GM21717 (cell line): Measurements from ENCODE around the gene GPRIN1.
"Not testable (repeated sequence)": the region's sequence is repeated elsewhere in the genome, so short reads cannot be mapped to it uniquely, and the experiment has no call there.

Source experiments
- ATAC-seq: cut with Tn5 transposase; IDR thresholded peaks from one replicate; pipeline ENCODE4 v1.9.1; 2021; ENCODE audit warnings: mild to moderate bottlenecking, moderate library complexity; ENCODE audit not compliant: unreplicated experiment

The GPRIN1 gene

GRCh38 chr5:176599749-176600430 lies 10.1 kb downstream of the GPRIN1 start:
- not testable (repeated sequence) for ATAC-seq

DNA sequence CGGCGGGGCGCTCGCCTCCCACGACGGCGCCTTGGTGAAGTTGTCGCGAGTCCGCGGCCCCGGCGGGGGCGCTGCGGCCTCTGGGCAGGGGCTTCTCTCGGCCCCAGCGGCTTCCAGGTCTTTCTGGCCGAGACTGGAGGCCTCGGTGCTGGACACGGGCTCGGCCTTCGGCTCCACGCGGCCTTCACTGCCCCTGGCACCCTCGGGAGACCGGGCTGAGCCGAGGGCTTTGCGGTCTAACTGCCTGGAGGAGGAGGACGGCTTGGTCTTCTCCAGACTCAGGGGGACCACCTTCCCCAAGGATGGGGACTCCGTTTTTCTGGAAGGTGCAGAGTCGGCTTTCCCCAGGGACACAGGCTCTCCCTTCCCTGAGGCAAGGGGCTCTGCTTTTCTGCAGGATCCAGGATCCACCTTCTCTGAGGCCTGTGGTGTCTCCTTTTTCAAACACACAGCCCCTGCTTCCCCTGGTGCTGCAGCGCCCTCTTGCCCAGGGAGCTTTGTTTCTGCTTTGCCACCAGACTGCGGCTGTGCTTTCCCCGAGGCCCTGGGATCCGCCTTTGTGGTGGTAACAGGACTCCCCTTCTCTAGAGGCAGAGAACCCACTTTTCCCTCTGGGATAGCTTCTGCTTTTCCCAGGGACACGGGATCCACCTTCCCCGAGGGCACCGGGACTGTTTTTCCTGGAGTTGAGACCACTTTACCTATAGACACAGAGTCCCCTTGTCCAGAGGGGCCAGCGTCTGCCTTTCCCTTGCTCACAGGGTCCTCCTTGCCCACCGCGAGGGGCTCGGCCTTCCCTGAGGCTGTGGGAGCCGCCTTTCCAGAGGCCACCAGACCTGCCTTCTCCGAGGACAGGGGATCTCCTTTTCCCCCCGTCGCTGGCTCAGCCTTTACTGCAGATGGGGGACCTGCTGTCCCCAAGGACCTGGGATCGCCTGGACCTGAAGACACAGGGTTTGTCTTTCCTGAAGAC lies 12.3 kb downstream of the GPRIN1 start:
- no peak for ATAC-seq

GRCh38 chr5:176596689-176597416 lies 13.1 kb downstream of the GPRIN1 start:
- ATAC-seq, result no peak

DNA sequence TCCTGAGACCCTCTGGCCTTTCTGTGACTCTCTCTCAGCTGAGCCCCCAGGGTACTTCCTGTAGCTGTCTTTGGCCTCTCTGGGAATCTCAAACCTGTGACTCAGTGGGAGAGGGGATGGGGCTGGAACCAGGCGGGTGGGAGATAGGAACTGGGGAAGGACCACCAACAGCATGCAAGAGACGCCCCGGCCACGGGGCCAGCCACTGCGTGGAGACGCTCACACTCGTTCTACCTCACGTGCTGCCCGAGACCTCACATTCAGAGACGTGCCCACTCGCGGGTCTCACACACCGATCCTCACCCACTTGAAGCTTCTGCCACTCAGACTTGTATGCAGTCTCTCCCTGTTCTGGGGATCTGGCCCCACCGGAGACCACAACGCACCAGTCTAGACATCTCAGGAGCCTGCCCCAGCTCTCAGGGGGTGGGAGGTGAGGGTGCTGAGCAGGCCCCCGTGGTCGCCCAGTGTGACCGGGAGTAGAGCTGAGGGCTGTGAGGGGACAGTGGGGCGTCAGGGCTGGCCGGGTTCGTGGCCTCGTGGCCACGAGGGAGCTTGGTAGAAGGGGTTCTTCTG lies 13.8 kb downstream of the GPRIN1 start:
- ATAC-seq, result no peak

DNA sequence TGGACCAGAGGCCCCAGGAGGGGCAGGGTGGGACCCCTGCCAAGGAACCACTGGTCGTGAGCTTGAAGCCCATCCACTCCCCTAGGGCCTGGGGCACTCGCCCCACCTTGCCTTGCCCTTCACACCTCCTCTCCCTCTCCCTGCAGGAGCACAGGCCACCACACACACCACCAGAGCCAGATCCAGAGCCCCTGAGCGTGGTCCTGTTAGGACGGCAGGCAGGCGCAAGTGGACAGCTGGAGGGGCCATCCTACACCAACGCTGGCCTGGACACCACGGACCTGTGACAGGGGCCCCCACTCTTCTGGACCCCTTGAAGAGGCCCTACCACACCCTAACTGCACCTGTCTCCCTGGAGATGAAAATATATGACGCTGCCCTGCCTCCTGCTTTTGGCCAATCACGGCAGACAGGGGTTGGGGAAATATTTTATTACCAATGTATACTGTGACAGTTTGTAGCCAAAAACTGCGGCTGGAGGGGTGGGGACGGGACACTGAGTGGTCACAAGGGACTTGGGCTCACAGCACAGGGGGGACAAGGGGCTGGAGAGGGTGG lies 14.5 kb downstream of the GPRIN1 start:
- no peak for ATAC-seq

GRCh38 chr5:176594554-176594953 lies 15.4 kb downstream of the GPRIN1 start:
- no peak for ATAC-seq

- ATAC-seq, result no peak
These were observed 16.6 kb downstream of the GPRIN1 start for GRCh38 chr5:176593273-176593869.

DNA sequence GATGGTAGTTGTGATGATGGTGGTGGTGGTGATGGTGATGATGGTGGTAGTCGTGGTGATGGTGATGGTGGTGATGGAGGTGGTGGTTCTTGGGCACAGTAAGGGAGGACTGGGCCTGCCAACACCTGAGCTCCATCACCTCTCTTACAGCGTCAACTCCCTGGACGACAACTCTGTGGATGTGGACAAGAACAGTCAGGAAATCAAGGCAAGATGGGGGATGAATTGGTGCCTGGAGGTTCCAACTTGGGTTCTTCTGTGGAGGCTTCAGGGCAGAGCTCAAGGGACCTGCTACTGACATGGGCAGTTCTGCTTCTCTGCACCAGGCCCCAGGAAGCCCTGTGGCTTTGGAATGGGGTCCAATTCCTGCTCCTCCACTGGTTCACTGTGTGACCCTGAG lies 17.4 kb downstream of the GPRIN1 start:
- ATAC-seq, result no peak

DNA sequence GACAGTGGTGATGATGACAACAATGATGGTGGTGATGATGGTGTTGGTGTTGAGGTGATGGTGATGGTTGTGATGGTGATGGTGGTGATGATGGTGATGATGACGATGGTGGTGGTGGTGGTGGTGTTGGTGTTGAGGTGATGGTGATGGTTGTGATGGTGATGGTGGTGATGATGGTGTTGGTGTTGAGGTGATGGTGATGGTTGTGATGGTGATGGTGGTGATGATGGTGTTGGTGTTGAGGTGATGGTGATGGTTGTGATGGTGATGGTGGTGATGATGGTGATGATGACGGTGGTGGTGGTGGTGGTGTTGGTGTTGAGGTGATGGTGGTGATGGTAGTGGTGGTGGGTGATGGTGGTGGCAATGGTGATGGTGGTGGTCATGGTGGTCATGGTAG lies 18.3 kb downstream of the GPRIN1 start:
- not testable (repeated sequence) for ATAC-seq

DNA sequence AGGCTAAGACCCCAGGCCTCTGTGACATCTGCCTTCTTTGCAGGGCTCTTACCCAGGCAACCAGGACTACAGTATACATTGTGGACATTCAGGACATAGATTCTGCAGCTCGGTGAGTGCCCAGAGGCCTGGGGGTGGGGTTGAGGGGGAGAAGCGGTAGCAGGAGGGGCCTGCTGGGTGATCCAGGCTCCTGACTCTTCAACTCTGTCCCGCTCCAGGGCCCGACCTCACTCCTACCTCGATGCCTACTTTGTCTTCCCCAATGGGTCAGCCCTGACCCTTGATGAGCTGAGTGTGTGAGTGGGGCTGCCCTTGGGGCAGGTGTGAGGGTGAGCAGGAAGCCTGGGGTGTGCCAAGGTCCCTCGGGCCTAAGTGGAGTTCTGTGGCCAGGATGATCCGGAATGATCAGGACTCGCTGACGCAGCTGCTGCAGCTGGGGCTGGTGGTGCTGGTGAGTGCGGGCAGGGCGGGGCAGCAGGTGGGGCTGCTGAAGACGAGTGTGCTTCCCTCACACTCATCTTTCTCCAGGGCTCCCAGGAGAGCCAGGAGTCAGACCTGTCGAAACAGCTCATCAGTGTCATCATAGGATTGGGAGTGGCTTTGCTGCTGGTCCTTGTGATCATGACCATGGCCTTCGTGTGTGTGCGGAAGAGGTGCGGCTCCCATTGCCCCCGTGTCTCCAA lies 19.8 kb downstream of the GPRIN1 start:
- ATAC-seq, result no peak

GRCh38 chr5:176589039-176589769 lies 20.8 kb downstream of the GPRIN1 start:
- ATAC-seq, result no peak

GRCh38 chr5:176588297-176588696 lies 21.7 kb downstream of the GPRIN1 start:
- ATAC-seq, result no peak

DNA sequence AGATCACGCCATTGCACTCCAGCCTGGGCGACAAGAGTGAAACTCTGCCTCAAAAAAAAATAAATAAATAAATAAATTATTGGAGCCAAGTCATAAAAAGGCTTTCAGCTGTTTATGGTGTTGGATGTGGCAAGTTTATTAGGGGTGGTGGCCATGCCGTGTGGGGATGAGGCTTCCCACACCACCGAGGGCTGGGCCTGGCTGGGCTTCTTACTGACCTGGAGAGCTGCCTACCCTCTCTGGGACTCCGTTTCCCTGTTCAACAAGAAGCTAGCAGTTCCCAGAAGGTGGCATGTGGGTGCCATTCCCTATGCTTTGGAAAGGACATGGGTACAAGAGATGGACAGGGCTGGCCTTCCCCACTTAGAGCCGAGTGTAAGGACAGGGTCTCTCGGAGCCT lies 22.6 kb downstream of the GPRIN1 start:
- ATAC-seq, result no peak

DNA sequence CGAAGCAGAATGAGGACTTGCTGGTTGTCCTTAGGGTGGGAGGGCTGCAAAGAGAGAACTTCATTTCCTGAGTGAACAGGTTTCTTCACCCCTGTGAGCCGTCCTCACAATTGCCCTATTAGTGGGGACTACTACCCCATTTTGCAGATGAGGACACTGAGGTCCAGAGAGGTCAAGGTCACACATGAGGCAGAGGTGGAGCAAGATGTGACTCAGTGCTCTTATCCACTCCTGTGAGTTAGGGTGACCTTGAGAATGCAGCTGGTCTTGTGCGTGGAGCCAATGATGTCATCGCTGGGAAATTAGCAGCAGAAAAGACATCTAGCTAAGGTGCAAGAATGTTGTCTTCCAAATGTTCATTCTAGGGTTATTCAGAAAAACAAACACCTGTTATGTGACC lies 26.9 kb downstream of the GPRIN1 start:
- no peak for ATAC-seq

GRCh38 chr5:176581361-176581760 lies 28.6 kb downstream of the GPRIN1 start:
- no peak for ATAC-seq

DNA sequence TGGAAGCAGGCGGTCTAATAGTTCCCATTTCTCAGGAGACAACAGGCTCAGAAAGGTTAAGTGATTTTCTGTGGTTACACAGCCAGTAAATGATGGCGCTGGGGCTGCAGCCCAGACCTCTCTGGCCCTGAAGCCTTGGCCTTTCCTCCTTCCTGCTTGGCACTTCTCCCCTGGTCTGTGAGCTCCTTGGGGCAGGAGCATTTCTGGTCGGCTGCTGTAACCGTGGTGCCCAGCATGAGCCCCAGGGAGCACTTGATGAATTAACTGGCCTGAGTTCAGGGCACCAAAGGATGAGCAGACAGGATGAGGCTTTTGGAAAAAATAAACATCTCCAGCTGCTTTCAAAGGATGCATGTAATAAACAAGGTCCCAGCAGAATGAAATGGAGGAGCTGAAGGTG lies 30.6 kb downstream of the GPRIN1 start:
- no peak for ATAC-seq

DNA sequence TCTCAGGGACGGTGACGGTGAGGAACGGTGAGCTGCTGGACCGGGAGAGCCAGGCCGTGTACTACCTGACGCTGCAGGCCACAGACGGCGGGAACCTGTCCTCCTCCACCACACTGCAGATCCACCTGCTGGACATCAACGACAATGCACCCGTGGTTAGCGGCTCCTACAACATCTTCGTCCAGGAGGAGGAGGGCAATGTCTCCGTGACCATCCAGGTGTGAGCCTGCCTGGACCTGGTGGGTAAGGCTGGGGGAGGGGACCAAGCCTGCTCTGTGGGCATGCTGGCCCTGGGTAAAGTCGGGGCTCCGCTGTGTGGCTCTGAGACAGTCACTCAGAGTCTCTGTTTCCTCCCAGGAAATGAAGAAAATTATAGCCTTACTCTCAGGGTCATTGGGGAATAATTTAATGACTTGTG lies 31.6 kb downstream of the GPRIN1 start:
- no peak for ATAC-seq

- ATAC-seq, result no peak
These were observed 32.4 kb downstream of the GPRIN1 start for GRCh38 chr5:176577312-176578176.
